Transverse colon (tissue), 4 donors: ENCODE results near the gene PCDHGB6. TPM values are rescaled to one million over a fixed set of nuclear protein-coding genes. Genes with fewer than 3 reads are reported as not detected.

Experiments used
- DNase-seq: peaks from one replicate; pipeline ENCODE4 v3.0.0-alpha.2; 2019
- H3K27ac ChIP-seq, 4 donors: fragments of 200-600 bp; sonication (generic); 2 replicates each; pipeline ENCODE4 v1.5.1; 2016 to 2018; ENCODE audit warnings: inconsistent platforms in 4 of 4
- H3K27me3 ChIP-seq: fragments of 200-600 bp; sonication (generic); 2 replicates; pipeline ENCODE4 v1.5.1; 2017; ENCODE audit warnings: inconsistent platforms
- H3K36me3 ChIP-seq, 4 donors: fragments of 200-600 bp; sonication (generic); 2 replicates each; pipeline ENCODE4 v1.5.1; 2017 to 2019; ENCODE audit warnings: inconsistent platforms in 4 of 4
- H3K4me1 ChIP-seq, 4 donors: fragments of 200-600 bp; sonication (generic); 2 replicates each; pipeline ENCODE4 v1.5.1; 2017 to 2020; ENCODE audit warnings: inconsistent platforms in 4 of 4
- H3K4me3 ChIP-seq, 4 donors: fragments of 200-600 bp; sonication (generic); 1 replicate in 1 of 4; 2 replicates in 3 of 4; pipeline versions ENCODE4 v1.5.1 to v1.6.1; 2017 to 2019; ENCODE audit warnings: inconsistent platforms in 4 of 4
- H3K9me3 ChIP-seq, 2 donors: fragments of 200-600 bp; sonication (generic); 2 replicates each; pipeline ENCODE4 v1.5.1; 2017 to 2019; ENCODE audit warnings: inconsistent platforms in 2 of 2
- EP300 ChIP-seq: sonication (generic); formaldehyde crosslinking; IDR thresholded peaks from one replicate; pipeline ENCODE4 v1.6.1; 2017; ENCODE audit warnings: antibody characterized with exemption, low read depth
- POLR2A ChIP-seq: fragments of 450-650 bp; IDR thresholded peaks from one replicate; pipeline ENCODE4 v1.6.1; 2016; ENCODE audit warnings: antibody characterized with exemption, mild to moderate bottlenecking, moderate library complexity
- POLR2AphosphoS5 ChIP-seq, 3 donors: sonication (generic); formaldehyde crosslinking; IDR thresholded peaks; one replicate each; pipeline ENCODE4 v1.6.1; 2016; ENCODE audit warnings: antibody characterized with exemption in 3 of 3
- WGBS, 2 donors: methylation state at CpG; one replicate each; pipeline ENCODE4 v1.1.5; 2018; ENCODE audit warnings: low coverage in 1 of 2; 5-methylcytosine and 5-hydroxymethylcytosine counted together
- in situ Hi-C, 4 donors: fragments of 200-750 bp; cut with MboI; loops; one replicate each; pipeline versions ENCODE4 v1.15.0 to v1.15.1; 2017; ENCODE audit warnings: low sequenced_read_pairs in 3 of 4, low pct_ligation_motif_present in 1 of 4, low pct_unique_long_range_greater_than_20kb in 1 of 4
- intact Hi-C: fragments of 100-400 bp; cut with DNase I; formaldehyde crosslinking; loops from one replicate; pipeline ENCODE4 v1.15.1; 2023; ENCODE audit warnings: low total_unique reads
- total RNA-seq, 4 donors: library from RNA; depleted of rRNA; stranded (reverse); fragments of >200 nt; gene quantifications; one replicate each; pipeline ENCODE4 v1.1.0, GENCODE V29; 2016
- TF ChIP-seq, protein P1 (sequence below), 5 experiments: fragments of 200-600 bp in 3 of 5; fragments of 450-650 bp in 2 of 5; sonication (generic) in 3 of 5; IDR thresholded peaks; 1 replicate in 2 of 5; 2 replicates in 3 of 5; pipeline ENCODE4 v1.5.1; 2016 to 2017; ENCODE audit warnings: antibody characterized with exemption in 5 of 5, inconsistent platforms in 3 of 5, mild to moderate bottlenecking in 2 of 5, moderate library complexity in 1 of 5

Gene PCDHGB6
- total RNA-seq, 4 donors from 2014 or later: 1.9 to 5.9 (median 4.7) TPM

DNA sequence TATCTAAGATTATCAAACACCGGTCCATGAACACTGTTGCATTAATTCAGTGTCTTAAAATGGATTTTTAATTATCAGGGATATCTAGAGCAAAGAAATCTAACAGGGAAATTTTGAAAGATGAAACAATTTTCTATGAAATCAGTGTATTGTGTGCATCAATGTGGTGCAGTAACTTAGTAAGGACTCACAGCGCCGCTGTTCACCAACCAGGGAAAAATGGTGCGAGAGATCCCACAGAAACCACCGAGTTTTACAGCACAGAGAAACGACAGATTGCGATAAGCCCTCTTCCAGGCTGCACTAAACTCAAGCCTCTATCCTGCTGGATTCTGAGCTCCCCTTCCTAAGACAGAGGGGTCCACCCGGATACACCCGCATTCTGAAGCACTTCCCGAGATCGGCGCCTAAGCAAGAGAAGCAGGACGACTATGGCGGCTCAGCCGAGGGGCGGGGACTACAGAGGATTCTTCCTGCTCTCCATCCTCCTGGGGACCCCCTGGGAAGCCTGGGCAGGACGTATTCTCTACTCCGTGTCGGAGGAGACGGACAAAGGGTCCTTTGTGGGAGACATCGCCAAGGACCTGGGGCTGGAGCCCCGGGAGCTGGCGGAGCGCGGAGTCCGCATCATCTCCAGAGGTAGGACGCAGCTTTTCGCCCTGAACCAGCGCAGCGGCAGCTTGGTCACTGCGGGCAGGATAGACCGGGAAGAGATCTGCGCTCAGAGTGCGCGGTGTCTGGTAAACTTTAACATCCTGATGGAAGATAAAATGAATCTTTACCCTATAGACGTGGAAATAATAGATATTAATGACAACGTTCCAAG, 25.1 kb upstream of the PCDHGB6 start, which contains the start of gene PCDHGA7:
TSS of gene PCDHGA7 (plus strand) at position 274 of the 826 bp plus-strand sequence. CDS start at position 432, 158 bp downstream.
- in situ Hi-C loops: loop anchor here in 1 of 4 donors (25.0 kb wide), 1 partner anchor 170 kb away; the partner anchor contains the start of genes PCDHB12, PCDHB13 and PCDHB14
- Histone ChIP-seq H3K27me3 (peaks cover 13% of the 10 kb centered on the region), H3K9me3 (peaks cover 54 to 84% of the 10 kb centered on the region in 2 donors), H3K36me3 (no peaks in the 10 kb centered on the region), H3K27ac (no peak within 1 kb of the TSS), H3K4me1 (no peaks in the 10 kb centered on the region), H3K4me3 (peak within 1 kb of the TSS in 1 of 4 donors; percentile 21)
- intact Hi-C loops: no loop called here
- no peak for DNase-seq
- TF ChIP-seq EP300 (no peak), POLR2A (no peak), POLR2AphosphoS5 (IDR thresholded peaks at IDR 0.05) (no peak)
- TF ChIP-seq, protein P1, sequence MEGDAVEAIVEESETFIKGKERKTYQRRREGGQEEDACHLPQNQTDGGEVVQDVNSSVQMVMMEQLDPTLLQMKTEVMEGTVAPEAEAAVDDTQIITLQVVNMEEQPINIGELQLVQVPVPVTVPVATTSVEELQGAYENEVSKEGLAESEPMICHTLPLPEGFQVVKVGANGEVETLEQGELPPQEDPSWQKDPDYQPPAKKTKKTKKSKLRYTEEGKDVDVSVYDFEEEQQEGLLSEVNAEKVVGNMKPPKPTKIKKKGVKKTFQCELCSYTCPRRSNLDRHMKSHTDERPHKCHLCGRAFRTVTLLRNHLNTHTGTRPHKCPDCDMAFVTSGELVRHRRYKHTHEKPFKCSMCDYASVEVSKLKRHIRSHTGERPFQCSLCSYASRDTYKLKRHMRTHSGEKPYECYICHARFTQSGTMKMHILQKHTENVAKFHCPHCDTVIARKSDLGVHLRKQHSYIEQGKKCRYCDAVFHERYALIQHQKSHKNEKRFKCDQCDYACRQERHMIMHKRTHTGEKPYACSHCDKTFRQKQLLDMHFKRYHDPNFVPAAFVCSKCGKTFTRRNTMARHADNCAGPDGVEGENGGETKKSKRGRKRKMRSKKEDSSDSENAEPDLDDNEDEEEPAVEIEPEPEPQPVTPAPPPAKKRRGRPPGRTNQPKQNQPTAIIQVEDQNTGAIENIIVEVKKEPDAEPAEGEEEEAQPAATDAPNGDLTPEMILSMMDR (IDR thresholded peaks at IDR 0.05): no peak
- 9 to 32% methylated on average over 7 to 37 of the region's 37 CpGs for WGBS, 2 donors

DNA sequence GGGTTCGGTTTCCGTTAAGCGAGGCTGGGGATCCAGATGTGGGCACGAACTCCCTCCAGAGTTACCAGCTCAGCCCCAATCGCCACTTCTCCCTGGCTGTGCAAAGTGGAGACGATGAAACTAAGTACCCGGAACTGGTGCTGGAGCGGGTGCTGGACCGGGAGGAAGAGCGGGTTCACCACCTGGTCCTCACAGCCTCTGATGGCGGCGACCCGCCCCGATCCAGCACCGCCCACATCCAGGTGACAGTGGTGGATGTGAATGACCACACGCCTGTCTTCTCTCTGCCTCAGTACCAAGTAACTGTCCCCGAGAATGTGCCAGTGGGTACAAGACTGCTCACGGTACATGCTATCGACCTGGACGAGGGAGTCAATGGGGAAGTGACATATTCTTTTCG, 24.5 kb upstream of the PCDHGB6 start:
- in situ Hi-C loops (loop anchor here in 1 of 4 donors (25.0 kb wide), 1 partner anchor 171 kb away; the partner anchor contains the start of genes PCDHB12, PCDHB13 and PCDHB14), intact Hi-C loops (no loop called here)
- peaks cover 13% of the 10 kb centered on the region for H3K27me3 ChIP-seq
- H3K4me3 ChIP-seq: no peak overlapping the region
- no peak for DNase-seq
- H3K9me3 ChIP-seq: peaks cover 51 to 79% of the 10 kb centered on the region in 2 donors
- no peaks in the 10 kb centered on the region for H3K36me3 ChIP-seq
- WGBS, 2 donors: 50 to 67% methylated on average over 8 to 21 of the region's 21 CpGs
- TF ChIP-seq POLR2AphosphoS5 (IDR thresholded peaks at IDR 0.05) (no peak), EP300 (no peak), POLR2A (no peak)
- TF ChIP-seq, protein P1 (IDR thresholded peaks at IDR 0.05): no peak
- no peak overlapping the region for H3K27ac ChIP-seq
- H3K4me1 ChIP-seq: no peaks in the 10 kb centered on the region

DNA sequence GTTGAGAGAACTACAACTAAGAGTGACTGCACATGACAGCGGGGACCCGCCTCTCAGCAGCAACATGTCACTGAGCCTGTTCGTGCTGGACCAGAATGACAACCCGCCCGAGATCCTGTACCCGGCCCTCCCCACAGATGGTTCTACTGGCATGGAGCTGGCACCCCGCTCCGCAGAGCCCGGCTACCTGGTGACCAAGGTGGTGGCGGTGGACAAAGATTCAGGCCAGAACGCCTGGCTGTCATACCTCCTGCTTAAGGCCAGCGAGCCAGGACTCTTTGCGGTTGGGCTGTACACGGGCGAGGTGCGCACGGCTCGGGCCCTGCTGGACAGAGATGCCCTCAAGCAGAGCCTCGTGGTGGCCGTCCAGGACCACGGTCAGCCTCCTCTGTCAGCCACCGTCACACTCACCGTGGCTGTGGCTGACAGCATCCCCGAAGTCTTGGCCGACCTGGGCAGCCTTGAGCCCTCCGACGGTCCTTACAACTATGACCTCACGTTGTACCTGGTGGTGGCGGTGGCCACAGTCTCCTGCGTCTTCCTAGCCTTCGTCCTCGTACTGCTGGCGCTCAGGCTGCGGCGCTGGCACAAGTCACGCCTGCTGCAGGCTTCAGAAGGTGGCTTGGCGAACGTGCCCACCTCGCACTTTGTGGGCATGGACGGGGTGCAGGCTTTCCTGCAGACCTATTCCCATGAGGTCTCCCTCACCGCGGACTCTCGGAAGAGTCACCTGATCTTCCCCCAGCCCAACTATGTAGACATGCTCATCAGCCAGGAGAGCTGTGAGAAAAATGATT, 23.2 kb upstream of the PCDHGB6 start:
- Histone ChIP-seq H3K27me3 (peaks cover 13% of the 10 kb centered on the region), H3K4me1 (no peaks in the 10 kb centered on the region), H3K9me3 (peaks cover 64 to 84% of the 10 kb centered on the region in 2 donors), H3K27ac (no peak overlapping the region), H3K36me3 (no peaks in the 10 kb centered on the region), H3K4me3 (no peak overlapping the region)
- in situ Hi-C loops: loop anchor here in 1 of 4 donors (25.0 kb wide), 1 partner anchor 172 kb away; the partner anchor contains the start of genes PCDHB12, PCDHB13 and PCDHB14
- 70 to 76% methylated on average over 2 to 42 of the region's 43 CpGs for WGBS, 2 donors
- no peak for DNase-seq
- intact Hi-C loops: no loop called here
- TF ChIP-seq POLR2A (no peak), POLR2AphosphoS5 (IDR thresholded peaks at IDR 0.05) (no peak), EP300 (no peak)
- TF ChIP-seq, protein P1 (IDR thresholded peaks at IDR 0.05): no peak
